Measurements from ENCODE around the gene TTC9B. TPM values are rescaled to one million over a fixed set of nuclear protein-coding genes. Genes with fewer than 3 reads are reported as not detected.

The TTC9B gene
- not detected in 2 replicates for total RNA-seq

DNA sequence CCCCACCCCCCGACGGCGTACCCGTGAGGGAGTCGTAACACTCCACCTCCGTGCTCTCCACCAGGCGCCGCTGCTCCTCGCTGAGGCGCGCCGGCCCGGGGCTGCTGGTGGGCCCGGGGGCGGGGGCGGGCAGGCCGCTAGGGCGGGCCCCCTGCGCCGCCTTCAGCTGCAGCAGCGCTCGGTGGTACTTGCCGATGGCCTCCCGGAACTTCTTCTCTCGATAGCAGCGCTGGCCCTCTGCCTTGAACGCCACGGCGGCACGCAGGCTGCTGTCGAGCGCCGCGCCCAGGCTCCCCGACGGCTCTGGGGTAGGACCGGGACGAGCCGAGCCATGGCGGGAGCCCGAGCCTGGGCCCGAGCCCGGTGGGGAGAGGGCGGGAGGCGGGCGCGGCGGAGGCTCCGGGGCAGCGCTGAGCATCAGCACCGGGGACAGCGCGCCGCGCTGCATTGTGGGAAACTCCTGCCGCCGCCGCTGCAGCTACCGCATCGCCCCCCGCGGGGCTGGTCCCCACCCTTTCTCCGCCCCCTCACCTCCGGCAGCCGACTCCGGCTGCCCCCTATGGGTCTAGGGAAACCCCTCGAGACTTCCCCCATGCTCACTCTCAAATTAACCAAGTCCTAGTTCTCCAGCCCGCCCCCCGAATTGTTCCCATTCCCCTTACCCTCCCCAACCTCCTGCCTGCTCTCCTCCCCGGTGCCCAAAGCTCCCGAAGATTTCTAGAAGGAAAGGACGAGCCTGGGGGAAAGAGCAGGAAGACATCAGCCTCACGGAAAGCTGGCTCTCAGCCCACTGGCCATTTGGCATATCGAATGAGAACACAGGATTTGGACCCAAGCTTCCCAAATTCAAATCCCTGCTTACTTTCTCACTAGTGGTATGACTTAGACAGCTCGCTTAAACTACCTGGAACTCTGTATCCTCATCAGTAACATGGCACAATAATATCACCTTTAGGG, at the start of gene TTC9B:
TSS of gene TTC9B (minus strand) at position 451 of the 957 bp plus-strand sequence. CDS start at position 448, 3 bp downstream.
- intact Hi-C loops (cut with micrococcal nuclease), result no loop called here

DNA sequence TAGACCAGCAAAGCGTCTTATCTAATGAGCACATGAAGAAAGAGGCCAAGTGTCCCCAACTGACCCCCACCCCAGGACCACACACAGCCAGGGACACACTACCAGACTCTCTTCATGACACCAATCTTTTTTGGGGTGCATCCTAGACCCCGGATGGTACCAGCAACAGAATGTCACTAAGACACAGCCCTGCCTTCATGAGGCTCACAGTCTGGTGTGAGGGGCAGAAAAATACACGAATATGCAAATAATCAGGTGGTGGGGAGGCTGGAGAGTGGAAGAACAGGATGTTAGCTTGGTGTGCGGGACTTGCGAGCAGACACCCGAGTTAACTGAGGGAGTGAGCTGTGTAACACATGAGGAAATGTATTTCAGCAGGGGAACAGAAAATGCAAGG, 49.4 kb upstream of the TTC9B start:
- intact Hi-C loops (cut with micrococcal nuclease), result no loop called here

DNA sequence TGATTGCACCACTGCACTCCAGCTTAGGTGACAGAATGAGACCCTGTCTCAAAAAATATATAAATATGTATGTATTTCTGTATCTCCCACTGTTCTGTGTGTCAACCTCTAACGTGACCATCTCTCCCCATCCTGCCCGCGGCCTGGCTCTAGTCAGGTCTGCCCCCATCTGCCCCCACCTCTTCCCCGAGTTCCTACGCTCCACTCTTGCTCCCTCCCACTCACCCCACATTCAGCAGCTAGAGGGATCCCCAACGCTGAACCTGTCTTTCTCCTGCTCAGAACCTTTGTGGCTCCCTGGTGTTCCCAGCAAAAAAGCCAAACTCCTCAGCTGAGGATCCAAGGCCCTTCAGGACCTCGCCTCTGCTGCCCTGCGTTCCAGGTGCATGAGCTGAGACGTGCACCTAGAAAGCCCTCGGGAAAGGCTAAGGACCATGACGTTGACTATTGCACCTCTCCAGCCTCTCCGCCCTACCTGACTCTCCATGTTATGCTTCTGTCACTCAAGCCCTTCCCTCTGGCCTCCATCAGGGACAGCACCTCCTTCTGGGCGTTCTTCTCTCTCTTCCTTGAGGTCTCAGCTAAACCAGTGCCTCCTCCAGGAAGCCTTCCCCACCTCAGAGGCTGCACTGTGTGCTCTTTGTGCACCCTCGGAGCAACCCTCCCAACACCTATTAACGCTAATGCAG, 48.9 kb upstream of the TTC9B start:
- intact Hi-C loops (cut with micrococcal nuclease), result no loop called here

DNA sequence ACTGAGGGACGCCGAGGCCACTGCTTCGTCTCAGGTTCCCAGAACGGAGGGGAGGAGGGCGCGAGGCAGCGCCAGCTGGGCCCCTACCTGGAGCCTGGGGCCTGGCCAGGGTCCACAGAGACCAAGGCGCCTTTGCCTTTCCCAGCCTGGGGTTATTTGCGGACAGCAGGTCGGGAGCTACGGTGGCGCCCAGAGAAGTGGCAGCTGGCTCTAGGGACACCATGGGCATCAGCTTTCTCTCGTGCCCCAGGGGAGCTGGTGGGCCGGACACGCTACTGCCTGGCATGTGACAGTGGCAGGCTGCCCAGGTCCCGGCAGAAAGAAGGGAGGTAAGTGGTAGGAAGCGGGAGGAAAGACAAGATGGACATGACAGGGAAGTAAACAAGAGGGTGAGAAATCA, 47.9 kb upstream of the TTC9B start:
- intact Hi-C loops (cut with micrococcal nuclease), result no loop called here

DNA sequence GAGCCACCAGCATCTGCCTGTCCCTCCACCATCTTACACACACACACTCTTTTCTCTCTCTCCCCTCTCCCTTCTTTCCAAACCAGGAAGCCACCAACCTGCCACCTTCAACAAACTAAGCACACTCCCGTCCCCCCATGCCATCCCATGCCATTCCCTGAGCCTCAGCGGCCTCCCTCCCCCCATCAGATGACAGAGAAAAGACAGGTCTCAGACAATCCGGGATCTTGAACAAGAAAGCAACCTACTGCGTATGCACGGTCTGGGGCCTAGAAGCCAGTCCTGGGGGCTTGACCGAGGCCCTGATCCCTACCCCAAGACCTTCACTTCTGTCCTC, 47.5 kb upstream of the TTC9B start:
- intact Hi-C loops (cut with micrococcal nuclease), result no loop called here

DNA sequence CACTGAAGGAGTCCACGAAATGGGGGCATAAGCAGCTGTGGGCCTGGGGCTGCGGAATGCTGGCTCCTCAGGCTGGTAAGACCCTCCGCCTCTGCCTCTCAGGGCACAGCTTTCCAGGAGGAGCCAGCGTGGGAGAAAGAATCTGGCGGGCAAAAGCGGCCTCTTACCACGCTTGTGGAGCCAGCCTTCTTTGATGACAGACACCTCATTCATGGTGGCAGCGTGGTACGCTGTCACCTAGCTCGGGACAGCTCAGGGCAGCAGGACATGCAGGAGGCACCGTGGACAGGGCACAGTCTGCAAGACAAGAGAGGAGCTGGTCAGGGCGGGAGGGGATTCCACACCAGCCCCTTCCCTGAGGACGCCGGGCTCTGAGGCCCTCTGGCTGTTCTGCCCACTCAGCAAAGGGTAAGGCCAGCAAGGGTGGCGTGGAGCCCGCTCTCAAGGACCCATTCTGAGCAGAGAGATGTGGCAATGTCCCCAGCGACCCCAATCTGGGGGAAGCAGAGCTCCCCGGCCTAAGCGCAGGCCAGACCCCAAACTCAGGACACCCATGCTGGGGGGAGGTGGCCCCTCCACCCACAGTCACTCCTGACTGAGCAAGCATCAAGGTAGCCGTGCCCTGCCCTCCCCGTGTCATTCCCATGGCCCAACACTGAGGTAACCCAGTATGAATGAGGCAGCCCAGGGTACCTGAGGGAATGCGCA, 47.0 kb upstream of the TTC9B start:
- intact Hi-C loops (cut with micrococcal nuclease), result no loop called here

DNA sequence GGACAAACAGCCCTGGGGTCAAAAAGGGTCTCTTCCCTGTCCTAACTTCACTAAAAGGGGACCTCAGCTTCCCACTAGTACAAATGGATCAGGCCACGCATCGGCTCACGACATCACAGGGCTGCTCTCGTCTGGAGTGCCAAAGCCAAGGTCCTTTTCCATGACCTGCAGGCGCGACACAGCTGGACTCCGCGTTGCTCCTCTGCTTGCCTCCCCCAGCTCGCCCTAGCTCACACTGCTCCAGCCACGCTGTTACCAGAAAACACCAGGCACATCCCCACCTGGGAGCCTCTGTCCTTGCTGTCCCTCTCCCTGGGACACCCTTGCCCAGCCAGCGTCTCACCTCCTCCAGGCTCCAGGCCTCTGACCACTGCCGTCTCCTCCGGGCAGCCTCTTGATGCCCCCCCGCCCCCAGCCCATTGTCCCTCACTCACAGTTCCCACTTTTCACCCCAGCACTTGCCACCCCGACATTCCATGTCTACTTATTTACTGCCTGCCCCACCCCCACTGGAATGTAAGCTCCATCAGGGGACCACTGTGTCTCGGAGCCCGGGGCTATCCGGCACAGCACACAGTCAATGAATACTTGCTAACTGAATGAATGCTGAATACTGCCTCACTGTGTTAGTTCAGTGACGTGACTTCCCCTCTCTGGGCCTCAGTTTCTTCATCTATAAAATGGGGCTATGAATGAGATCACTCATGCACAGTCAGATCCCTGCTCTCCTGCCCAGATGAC, 46.3 kb upstream of the TTC9B start:
- intact Hi-C loops (cut with micrococcal nuclease), result no loop called here

DNA sequence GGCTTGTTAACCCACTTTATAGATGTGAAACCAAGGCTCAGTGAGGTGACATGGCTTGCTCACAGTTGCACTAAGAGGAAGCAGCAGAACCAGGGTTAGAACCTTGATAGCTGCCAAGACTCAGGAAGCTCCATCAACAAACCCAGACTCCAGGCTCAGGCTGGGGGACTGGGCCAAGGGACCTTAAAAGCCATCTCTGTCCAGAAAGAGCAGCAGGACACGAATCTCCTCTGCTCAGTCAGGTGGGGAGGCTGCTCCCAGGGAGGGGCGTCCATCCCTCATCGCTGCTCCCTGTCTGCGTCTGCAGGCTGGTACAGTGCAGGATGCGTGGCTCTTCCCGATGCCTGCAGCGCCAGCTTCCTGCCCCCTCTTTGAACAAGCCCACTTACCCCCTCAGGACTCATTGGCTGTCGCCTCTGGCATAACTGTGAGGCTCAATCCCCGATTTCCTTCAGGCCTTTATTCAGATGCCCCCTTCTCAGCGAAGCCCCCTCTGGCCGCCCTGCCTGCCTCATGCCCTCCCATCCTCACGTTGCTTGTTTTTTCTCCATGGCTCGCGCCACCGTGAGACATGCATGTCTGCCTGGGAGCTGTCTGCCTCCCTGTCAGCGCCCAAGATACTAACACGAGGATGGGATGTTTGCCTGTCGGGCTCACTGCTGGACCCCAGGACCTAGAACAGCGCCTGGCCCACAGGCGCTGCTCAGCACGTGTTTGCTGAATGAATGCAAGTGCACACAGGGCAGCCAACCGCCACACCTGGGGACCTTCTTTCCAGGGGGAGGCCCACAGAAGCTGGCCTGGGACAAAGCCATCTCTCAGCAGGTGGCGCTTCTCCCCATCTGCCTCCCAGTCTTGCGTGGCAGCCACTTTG, 45.5 kb upstream of the TTC9B start:
- intact Hi-C loops (cut with micrococcal nuclease), result no loop called here

DNA sequence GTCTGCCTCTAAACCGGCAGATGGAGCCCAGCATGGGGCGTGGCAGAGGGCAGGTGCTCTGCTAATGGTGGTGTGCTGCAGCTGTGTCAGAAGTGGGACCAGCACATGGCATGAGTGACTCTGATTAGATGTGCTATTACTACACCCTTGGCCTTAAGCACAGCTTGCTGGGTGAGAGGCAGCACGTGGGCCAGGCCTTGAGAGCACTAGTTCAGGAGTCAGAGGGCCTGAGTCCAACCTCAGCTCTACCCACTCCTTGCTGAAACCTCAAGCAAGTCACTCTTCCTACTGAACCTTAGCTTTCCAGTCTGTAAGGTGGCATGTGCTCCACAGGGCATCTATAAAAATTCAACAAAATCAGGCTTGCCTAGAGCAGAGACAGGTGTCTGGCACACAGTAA, 44.2 kb upstream of the TTC9B start:
- intact Hi-C loops (cut with micrococcal nuclease), result no loop called here

DNA sequence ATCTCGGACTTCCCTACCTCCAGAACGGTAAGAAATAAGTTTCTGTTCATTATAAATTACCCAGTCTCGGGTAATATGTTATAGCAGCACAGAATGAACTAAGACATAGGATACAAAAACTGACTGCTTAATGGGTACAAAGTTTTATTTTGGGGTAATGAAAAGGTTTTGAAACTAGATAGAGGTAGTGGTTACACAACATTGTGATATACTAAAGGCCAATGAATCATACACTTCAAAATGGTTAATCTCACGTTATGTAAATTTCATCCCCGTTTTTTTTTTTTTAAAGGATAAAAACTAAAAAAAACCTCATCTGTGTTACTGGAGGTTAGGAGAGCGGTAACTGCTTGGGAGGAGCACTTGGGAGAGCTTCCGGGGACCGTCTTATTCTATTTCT, 43.4 kb upstream of the TTC9B start:
- intact Hi-C loops (cut with micrococcal nuclease), result no loop called here

DNA sequence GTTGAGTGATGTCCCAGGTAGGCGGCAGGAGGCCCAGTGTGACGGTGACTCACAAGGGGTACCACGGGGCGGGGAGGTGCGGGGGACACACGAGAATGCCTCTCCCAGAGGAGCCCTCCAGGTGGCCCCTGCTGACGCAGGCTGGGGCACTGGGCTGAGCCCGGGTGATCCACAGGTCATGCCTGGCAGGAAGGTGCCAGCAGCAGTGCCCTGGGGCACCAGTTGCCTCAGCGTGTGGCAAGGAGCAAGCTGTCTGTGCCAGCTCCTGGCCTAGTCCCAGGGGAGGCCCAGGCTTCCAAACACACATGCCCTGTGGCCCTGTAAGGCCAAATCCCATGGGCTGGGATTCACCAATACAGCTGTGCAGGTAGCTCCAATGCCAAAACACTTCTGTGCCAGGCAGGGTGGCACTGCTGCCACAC, 38.9 kb upstream of the TTC9B start:
- intact Hi-C loops (cut with micrococcal nuclease), result no loop called here

DNA sequence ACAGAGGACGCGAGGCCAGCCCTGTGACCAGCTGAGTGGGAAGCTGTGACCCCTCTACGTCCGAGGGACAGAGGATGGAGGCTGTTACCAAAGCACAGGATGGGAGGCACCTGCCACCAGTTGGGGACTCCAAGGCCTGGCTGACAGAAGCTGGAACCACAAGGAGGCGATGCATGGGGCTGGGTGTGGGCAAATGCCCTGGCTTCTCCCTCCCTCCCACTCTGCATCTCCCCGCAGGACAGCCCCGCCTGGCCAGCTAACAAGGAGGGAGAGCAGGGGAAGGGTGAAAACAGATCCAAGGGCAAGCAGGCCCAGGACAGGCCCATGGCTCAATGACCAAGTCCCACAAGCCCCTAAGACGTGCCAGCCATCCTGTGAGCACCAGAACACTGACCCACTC, 38.3 kb upstream of the TTC9B start:
- intact Hi-C loops (cut with micrococcal nuclease), result no loop called here

DNA sequence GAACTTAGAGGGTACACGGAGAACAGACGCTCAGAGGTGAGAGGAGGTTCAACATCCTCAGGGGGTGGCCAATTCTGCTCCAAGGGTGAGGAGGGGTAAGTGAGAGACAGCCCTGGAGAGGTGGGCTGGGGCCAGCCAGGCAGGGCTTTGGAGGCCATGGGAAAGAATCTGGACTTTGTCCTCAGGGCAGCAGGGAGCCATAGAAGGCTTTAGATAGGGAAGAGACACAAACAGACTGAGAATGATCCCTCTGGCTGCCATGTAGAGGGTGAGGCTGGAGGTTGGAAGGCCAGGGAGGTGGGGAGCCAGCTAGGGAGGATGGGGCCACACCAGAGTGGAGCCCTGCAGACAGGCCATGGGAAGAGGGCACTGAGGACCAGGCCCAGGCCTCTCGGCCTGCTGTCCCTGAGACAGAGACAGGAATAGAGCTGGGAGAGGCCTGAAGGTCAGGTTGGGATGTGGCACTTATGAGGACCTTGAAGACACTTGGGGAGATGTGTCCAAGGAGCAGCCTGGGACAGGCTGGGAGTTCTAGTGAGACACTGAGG, 37.5 kb upstream of the TTC9B start:
- intact Hi-C loops (cut with micrococcal nuclease), result no loop called here

DNA sequence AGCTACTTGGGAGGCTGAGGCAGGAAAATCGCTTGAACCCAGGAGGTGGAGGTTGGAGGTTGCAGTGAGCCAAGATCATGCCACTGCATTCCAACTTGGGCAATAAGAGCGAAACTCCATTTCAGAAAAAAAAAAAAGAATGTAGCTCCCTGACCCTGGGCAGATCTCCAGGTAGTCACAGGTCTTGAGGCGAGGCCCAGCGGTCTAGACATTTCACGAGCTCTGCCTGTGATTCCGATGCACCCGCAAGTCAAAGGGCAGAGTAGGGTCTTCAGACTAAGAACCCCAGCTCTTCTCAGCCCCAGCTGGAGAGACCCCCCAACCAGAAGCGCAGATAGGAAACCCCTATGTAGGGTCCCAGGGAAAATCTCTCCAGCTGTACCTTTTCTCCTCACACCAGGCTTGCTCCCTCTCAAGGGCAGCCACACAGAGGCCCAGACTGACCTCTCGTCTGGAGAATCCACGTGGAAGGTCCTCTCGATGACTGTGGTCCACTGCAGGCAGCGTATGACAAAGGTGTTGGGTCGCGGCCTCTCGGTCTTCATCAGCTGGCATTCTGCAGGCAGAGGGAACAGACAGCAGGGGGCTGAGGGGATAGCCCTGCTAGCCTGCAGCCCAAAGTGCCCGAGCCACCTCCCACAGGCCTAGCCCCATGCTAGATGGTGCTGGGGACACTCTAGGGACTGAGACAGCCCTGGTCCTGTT, 36.7 kb upstream of the TTC9B start:
- intact Hi-C loops (cut with micrococcal nuclease), result no loop called here

DNA sequence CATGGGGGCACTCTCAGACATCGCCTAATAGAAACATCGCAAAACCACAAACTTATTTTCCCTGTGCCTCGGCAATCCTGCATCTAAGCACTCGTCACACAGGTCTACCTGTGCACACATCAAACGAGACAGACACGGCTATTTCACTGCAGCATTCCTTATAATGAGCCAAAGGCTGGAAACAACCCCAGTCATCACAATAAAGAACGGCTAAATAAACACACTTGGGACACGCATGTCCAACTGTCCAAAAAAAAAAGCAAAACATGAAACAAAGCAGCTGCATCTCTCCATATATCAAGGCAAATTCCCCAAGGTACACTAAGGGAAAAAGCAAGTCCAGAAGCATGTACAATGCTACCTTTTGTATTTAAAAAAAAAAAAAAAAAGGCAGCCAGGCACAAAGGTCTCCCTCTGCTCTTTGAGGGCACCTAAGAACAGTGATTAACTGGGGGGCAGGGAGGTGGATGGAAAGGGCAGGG, 35.5 kb upstream of the TTC9B start:
- intact Hi-C loops (cut with micrococcal nuclease), result no loop called here

DNA sequence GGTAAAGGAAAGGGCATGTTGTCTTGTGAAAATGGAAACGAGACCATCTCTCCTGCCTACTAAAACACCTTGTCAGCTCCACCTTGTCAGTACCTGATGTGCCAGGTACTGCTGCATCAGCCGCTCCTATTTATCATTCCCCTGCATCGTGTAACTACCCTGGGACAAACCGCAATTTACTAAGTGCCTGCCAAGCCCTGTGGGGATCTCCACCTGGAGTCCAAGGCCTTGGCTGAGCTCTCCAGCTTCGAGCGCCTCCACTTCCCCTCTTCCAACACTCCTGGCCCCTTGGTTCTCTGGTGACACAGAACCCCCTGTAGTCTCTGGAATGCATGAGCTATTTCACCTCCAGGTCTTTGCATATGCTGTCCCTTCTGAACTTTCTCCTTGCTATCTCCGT, 34.2 kb upstream of the TTC9B start:
- intact Hi-C loops (cut with micrococcal nuclease), result no loop called here

DNA sequence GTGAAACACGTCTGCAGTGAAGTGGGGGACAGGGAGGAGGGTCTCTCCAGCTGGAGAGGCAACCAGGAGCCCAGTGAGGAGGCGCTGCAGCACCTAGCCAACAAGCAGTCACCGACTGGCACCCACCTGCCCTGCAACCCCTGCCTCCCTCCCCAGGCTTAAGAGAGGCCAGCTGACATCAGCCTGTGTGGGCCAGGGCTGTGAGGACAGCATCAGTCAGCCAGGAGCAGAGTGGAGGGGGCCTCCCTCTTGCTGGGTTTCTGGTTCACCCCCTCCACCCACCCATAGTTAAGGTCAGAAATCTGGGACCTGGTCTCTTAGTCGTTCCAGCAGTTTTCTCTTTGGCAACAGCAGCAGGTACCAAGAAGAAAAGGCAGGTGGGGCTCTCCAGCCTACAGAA, 33.8 kb upstream of the TTC9B start:
- intact Hi-C loops (cut with micrococcal nuclease), result no loop called here

DNA sequence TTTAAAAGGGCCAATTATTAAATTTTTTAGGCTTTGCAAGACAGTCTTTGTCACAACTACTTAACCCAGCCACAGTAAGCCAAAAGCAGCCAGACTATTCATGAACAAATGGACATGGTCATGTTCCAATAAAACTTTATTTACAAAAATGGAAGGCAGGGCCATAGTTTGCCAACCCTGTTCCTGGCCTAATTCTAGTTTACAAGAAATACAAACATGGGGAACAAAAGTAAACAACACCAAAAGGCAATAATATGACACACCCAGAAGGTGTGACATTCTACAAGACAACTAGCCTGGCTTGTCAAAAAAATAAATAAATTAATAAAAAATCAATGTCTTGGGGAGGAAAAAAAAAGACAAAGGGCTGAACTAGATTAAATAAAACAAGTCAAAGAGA, 33.1 kb upstream of the TTC9B start:
- intact Hi-C loops (cut with micrococcal nuclease), result no loop called here

DNA sequence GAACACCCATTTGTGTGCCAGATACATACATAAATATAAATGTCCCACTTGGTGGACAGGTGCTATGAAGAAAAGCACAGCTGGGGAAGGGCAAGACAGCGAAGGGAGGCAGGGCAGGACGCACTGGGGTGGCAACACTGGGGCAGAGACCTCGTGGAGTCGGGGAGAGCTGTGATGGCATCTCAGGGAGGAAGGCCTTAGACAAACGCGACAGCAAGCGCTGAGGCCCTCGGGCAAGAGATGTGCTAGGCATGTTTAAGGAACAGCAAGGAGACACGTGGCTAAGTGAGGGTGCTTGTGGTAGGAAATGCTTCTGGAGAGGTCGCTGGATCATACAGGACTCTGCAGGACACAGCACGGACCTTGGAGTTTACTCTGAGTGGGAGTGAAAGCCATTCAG, 31.6 kb upstream of the TTC9B start:
- intact Hi-C loops (cut with micrococcal nuclease), result no loop called here

Data from T-helper 2 cell treated with Interferon-gamma antibody and Interleukin-4, amounts not matched to agents 100 ng/mL and 5 ng/mL, for 36 hours (primary cell).